ENCODE data around the gene REV3L.

Gene REV3L

DNA sequence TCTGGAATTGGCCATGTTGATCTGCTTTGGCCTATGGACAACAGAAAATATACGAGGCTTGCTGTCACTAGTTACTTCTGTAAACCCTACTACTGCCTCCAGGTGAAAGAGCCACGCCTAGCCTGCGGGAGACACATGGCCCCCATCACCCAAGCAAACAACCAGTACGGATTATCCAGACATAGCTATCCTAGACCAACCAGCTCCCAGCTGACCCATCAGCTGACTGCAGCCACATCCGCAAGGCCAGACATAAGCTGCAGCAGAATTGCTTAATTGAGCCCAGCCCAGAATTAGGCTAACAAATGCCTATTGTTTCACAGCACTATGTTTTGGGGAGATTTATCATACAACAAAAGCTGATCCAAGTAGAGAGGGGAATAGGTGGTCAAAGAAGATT is 13.5 kb downstream of the REV3L start:
- Histone ChIP-seq H3F3A (ENCODE audit: control insufficient read depth, insufficient read depth) (no peaks in the 10 kb centered on the region), H3K27ac (ENCODE audit: low read depth, low read length) (no peak overlapping the region), H3K9me3 (ENCODE audit: control insufficient read depth, insufficient read depth, low read length) (no peaks in the 10 kb centered on the region), H3K36me3 (ENCODE audit: control insufficient read depth, low read length) (peaks cover 36% of the 10 kb centered on the region), H3K9me2 (replicated peaks; ENCODE audit: control insufficient read depth, low read length) (no peaks in the 10 kb centered on the region), H3K4me3 (ENCODE audit: low read length) (no peak overlapping the region), H4K20me1 (ENCODE audit: control insufficient read depth, insufficient read depth, low read depth, low read length) (no peaks in the 10 kb centered on the region; the same call in 1 of the 2 replicates), H3K79me2 (ENCODE audit: control insufficient read depth, low read length) (peaks cover 91% of the 10 kb centered on the region), H3K27me3 (ENCODE audit: control insufficient read depth, low read length) (no peaks in the 10 kb centered on the region), H3K4me1 (ENCODE audit: control insufficient read depth, low read length) (peaks cover 3% of the 10 kb centered on the region; the same call in 1 of the 2 replicates), H3K4me2 (ENCODE audit: low read length) (no peak overlapping the region)
- TF ChIP-seq, protein P1, sequence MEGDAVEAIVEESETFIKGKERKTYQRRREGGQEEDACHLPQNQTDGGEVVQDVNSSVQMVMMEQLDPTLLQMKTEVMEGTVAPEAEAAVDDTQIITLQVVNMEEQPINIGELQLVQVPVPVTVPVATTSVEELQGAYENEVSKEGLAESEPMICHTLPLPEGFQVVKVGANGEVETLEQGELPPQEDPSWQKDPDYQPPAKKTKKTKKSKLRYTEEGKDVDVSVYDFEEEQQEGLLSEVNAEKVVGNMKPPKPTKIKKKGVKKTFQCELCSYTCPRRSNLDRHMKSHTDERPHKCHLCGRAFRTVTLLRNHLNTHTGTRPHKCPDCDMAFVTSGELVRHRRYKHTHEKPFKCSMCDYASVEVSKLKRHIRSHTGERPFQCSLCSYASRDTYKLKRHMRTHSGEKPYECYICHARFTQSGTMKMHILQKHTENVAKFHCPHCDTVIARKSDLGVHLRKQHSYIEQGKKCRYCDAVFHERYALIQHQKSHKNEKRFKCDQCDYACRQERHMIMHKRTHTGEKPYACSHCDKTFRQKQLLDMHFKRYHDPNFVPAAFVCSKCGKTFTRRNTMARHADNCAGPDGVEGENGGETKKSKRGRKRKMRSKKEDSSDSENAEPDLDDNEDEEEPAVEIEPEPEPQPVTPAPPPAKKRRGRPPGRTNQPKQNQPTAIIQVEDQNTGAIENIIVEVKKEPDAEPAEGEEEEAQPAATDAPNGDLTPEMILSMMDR (IDR thresholded peaks at IDR 0.05; ENCODE audit: low read depth, low read length, poor library complexity, severe bottlenecking), result no peak
- TF ChIP-seq EZH2phosphoT487 (IDR thresholded peaks at IDR 0.05; ENCODE audit: borderline replicate concordance, low read length), result no peak

DNA sequence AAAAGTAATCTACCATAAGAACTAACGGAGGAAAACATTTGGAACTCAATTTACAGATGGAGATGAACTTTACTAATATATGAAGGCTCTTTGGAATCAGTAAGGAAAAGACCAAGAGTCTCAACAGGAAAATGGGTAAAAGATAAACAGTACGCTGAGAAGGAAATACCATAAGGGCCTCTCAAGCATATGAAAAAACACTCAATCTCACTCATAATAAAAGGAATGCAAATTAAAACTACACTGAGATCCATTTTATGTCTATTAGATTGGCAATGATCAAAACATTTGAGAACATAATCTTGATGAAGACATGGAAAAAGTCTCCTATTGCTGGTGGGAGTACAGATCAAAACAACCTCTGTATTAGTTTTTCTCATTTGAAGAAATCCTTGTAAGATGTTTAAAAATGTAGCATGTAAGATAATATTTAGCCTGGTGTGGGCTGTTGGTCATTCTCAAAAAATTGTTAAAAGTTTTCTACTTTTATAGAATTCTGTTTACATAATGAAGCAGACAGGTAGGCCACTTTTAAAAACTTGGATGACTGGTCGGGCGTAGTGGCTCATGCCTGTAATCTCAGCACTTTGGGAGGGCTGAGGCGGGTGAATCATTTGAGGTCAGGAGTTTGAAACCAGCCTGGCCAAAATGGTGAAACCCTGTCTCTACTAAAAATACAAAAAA is 14.5 kb downstream of the REV3L start:
- Histone ChIP-seq H4K20me1 (ENCODE audit: control insufficient read depth, insufficient read depth, low read depth, low read length) (no peaks in the 10 kb centered on the region), H3K9me3 (ENCODE audit: control insufficient read depth, insufficient read depth, low read length) (no peaks in the 10 kb centered on the region), H3K9me2 (replicated peaks; ENCODE audit: control insufficient read depth, low read length) (no peaks in the 10 kb centered on the region), H3K4me3 (ENCODE audit: low read length) (no peak overlapping the region), H3K27ac (ENCODE audit: low read depth, low read length) (no peak overlapping the region), H3K4me2 (ENCODE audit: low read length) (no peak overlapping the region), H3F3A (ENCODE audit: control insufficient read depth, insufficient read depth) (no peaks in the 10 kb centered on the region), H3K36me3 (ENCODE audit: control insufficient read depth, low read length) (peaks cover 37% of the 10 kb centered on the region), H3K79me2 (ENCODE audit: control insufficient read depth, low read length) (peaks cover 90% of the 10 kb centered on the region), H3K27me3 (ENCODE audit: control insufficient read depth, low read length) (no peaks in the 10 kb centered on the region), H3K4me1 (ENCODE audit: control insufficient read depth, low read length) (peaks cover 3% of the 10 kb centered on the region; the same call in 1 of the 2 replicates)
- TF ChIP-seq EZH2phosphoT487 (IDR thresholded peaks at IDR 0.05; ENCODE audit: borderline replicate concordance, low read length), result no peak
- TF ChIP-seq, protein P1 (IDR thresholded peaks at IDR 0.05; ENCODE audit: low read depth, low read length, poor library complexity, severe bottlenecking), result no peak

DNA sequence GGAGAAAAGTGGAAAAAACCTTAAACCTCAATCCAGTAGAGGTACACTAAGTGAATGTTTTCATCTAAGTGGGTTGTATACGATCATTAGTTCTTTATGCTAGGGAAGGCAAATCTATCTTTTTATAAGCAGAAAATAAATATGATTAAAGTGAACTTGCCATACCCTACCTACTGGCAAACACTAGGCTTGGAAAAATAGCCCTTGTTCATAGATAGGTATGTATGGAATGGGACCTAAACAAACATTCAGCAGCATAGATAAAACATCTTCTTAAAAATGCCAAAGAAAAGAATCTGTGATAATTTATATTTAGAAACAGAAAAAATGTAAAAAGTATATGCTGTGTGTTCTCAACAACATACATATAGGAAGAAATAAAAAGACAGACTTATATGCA is 18.8 kb downstream of the REV3L start:
- Histone ChIP-seq H4K20me1 (ENCODE audit: control insufficient read depth, insufficient read depth, low read depth, low read length) (no peaks in the 10 kb centered on the region), H3F3A (ENCODE audit: control insufficient read depth, insufficient read depth) (no peaks in the 10 kb centered on the region), H3K9me3 (ENCODE audit: control insufficient read depth, insufficient read depth, low read length) (peaks cover 9% of the 10 kb centered on the region; the same call in 1 of the 2 replicates), H3K79me2 (ENCODE audit: control insufficient read depth, low read length) (peaks cover 91% of the 10 kb centered on the region), H3K36me3 (ENCODE audit: control insufficient read depth, low read length) (peaks cover 49% of the 10 kb centered on the region), H3K4me3 (ENCODE audit: low read length) (no peak overlapping the region), H3K9me2 (replicated peaks; ENCODE audit: control insufficient read depth, low read length) (no peaks in the 10 kb centered on the region), H3K27ac (ENCODE audit: low read depth, low read length) (no peak overlapping the region), H3K27me3 (ENCODE audit: control insufficient read depth, low read length) (no peaks in the 10 kb centered on the region), H3K4me2 (ENCODE audit: low read length) (no peak overlapping the region), H3K4me1 (ENCODE audit: control insufficient read depth, low read length) (no peaks in the 10 kb centered on the region; the same call in 1 of the 2 replicates)
- TF ChIP-seq, protein P1 (IDR thresholded peaks at IDR 0.05; ENCODE audit: low read depth, low read length, poor library complexity, severe bottlenecking), result no peak
- TF ChIP-seq EZH2phosphoT487 (IDR thresholded peaks at IDR 0.05; ENCODE audit: borderline replicate concordance, low read length), result no peak
